NCI-H1417 treated with DMSO at 0.1 percent for 48 hours (cell line): ENCODE measurements around the gene PSMB5.
"Not testable (repeated sequence)": the region's sequence is repeated elsewhere in the genome, so short reads cannot be mapped to it uniquely, and the experiment has no call there.

Experiments used
- DNase-seq: peaks from one replicate; lab custom pipeline; 2025; lab: John Stamatoyannopoulos, UW

The PSMB5 gene

DNA sequence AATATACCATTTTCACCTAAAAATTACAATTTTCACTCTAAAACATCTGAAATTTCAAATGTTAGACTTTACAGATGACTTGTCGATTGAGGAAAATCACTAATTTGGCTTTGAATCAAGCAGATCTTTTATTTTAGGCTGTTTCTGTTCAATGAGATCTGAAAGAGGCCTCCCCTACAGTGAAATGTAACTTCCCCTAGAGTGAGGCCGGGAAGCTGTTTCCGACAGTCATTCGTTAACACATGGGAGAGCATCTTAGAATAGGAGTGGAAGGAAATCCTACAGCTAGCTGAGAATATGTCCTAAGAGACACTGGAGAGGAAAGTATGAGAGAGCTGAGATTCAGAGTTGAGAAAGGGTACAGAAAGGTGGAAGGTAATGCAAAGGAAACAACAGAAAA is 19.1 kb downstream of the PSMB5 start:
- no peak for DNase-seq

DNA sequence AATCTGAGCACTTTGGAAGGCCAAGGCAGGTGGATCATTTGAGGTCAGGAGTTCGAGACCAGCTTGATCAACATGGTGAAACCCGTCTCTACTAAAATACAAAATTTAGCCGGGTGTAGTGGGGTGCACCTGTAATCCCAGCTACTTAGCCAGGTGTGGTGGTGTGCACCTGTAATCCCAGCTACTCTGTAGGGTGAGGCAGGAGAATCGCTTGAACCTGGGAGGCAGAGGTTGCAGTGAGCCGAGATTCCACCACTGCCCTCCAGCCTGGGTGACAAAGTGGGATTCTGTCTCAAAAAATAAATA is 21.0 kb downstream of the PSMB5 start:
- not testable (repeated sequence) for DNase-seq

DNA sequence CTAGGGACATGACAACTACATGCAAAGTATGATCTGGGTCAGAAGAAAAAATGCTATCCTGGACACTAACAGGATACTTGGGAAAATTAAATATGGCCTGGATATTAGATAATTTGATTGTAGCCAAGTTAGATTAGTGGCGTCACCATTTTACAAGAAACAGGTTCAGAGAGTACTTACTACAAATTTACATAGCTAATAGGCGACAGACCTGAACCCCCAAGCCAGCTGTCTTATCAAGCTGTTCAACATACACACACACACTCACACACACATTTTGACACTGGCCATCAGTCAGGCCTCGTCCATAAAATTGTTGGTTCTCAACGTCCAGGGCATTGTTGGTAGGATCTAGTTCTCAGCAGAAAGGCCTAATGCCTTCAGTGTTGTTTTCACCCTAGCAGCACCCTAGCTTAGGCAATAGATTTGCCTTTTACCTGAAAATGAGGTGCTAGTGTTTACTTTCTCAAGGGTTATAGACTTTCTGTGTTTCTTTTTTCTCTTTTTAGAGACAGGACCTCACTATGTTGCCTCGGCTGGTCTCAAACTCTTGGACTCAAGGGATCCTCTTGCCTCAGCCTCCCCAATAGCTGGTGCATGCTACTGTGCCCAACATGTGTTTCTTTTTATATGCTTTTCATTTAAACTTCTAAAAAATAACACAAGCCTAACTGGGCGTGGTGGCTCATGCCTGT is 21.5 kb downstream of the PSMB5 start:
- DNase-seq: no peak

DNA sequence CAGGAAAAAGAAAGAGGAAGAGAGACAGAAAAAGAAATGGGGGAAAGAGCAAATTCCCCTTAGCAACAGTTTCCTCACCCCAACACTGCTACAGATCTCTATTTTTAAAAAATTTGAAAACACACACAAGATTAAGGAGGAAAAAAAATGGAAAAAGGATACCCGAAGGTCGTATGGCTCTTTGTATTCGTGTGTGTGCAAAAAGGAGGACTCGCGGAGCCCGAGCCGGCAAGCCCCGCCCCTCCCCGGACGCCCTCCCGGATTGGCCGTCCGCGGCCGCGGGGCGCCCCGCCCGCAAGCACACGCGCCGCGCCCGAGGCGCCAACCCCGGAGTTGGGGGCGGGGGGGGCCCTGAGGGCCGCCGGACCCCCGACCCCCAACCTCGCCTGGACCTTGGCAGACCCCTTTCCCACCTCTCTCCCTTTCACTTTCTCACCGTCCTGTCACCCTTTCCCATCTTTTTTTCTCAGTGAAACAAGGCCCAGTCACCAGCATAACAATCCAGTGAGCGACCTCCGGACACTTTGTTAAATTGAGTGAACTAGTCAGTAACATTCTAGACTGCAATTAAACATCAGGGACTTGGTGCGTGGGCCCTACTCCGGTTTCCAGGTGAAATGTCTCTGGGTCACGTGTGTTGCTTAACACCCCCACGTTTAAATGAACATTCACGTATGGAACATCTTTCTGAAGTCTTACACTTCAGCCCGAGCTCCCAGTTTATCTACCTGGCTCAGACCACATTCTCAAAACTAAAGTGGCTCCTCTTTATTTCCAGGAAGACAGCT is 24.6 kb downstream of the PSMB5 start, which contains the start of gene C14orf93:
Gene C14orf93 (minus strand): TSS at position 205 of the 788 bp plus-strand sequence. CDS start 11,120 bp downstream, outside the sequence.
- DNase-seq: peak; percentile 45

DNA sequence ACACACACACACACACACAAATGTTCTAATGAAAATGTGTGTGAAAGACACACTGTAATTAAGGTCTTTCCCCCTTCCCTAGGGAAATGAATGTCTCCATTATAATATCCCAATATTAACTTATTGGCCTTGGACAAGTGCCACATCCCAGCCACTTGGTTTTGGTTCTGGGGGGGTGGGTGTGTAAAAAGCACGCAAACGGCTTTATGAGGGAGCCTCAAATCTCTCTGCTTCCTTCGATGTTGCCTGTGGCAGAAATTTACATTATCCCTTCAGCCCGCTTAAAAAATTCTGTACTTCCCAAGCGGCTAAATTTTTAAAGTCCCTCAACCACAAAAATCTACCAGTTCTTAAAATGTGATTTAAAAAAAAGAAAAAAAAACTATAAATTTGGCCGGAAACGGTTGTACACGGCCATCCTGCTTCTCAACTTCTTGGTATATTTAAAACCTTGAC is 25.2 kb downstream of the PSMB5 start:
- DNase-seq: no peak

DNA sequence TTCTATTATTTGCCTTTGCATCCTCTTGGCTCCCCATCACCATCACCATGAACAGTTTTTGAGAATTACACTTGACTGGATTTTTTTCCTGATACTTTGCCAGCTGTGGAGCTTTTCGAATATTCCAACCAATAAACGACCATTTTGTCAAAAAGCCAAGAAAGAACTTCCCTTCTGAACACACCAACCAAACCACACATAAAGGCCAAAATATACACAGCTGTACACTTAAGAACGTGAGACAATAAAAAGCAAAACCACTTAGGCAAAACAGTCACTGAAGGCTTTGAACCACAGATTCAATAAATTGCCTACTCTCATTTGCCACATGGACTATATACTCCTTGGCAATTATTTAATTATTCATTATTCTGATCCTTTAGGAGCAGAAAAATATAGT is 25.9 kb downstream of the PSMB5 start:
- DNase-seq: no peak

DNA sequence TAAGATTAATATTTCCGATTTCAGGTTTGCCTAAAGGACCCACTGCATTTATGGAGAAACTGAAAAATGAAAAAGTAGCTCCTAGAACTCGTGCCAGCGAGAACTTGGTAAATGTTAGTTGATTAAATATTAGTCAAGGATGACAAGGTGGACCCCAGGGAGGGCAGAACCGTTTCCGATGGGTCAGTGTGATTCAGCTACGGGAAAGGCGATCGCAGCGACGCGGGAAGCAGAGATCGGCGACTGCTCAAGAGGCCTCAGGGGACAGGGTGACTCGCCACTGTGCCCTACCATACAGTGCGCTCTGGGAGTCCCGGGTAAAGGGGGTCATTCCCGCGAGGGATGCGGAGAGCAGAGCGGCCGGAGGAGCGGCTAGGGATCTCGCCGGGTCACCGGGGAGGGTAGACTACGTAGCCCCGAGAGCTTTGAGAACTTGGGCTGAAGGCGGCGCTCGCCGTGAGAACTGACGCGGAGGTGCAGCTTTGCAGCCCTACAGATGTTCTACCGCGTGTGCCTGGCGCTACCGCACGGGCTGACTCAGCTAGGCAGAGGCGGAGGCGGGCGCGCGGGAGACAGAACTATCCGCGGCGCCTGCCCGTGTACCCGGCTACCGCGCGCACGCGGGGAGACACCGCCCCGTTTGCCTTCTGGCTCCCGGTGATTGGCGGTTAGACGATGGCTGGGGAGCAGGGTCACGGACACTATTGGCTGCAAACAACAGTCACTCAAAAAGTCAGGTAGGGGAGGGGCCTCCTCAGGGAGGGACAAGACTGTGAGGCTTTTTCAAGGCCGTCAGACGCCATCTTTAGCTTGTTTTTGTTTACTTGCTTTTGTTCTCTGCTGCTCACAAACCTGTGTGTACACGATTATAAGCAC is 27.9 kb downstream of the PSMB5 start:
- peak; percentile 99 for DNase-seq

DNA sequence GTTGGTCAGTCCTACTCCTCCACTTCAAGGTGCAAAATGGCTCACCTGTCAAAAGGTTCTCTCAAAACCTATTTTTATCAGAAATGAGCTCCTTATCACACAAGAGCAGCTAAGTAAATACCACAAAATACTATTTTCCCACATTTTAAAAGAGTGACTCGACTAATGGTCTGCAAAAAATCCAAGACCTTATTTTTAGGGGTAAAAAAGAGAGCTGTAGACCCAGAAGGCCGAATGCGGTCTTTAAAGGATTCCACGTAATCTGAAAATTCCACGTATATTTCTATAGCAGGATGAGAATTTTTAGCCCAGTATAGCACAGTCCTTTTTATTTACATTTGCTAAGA is 28.5 kb downstream of the PSMB5 start:
- no peak for DNase-seq

DNA sequence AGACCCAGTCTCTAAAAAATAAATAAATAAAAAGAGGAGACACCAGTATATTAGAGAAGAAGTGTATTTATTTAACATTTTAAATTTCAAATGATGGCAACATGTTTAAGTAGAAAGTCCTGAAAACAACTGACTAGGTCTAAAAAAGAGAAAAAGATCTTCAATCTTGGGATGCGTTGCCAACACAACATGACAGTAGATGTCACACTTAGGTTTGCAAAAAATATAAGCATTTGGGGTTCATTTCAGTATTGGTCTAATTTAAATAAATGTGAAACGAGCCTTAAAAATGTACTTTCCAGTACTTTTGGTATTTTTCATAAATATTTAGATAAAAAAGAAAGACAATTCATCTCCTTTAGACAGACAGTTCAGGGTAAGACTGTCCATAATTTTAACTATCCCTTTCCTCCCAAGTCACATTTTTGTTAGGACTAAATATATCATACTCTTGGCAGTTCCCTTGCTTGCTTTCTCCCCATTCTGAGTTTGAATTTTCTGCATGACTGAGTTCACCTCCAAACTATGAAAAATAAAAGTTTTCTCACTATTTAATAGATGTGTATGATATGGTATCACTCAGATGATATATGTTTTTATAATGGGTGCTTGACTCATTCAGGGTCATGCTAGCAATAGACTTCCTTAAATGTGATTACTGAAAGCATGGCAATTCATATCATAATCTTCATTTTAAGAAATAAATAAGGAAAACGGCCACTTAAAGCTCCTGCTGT is 29.1 kb downstream of the PSMB5 start:
- DNase-seq: no peak

DNA sequence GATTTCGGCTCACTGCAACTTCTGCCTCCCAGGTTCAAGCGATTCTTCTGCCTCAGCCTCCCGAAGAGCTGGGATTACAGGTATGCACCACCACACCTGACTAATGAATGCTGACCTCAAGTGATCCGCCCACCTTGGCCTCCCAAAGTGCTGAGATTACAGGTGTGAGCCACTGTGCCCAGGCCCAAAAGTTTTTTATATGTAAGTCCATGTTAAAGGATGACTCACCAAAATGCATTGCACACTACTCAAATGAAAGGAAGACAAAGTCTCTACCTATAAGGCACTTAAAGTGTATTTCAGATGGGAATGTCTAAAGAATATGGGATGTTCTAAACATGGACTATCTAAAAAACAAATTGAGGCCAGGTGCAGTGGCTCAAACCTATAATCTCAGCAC is 30.4 kb downstream of the PSMB5 start:
- DNase-seq: not testable (repeated sequence)

DNA sequence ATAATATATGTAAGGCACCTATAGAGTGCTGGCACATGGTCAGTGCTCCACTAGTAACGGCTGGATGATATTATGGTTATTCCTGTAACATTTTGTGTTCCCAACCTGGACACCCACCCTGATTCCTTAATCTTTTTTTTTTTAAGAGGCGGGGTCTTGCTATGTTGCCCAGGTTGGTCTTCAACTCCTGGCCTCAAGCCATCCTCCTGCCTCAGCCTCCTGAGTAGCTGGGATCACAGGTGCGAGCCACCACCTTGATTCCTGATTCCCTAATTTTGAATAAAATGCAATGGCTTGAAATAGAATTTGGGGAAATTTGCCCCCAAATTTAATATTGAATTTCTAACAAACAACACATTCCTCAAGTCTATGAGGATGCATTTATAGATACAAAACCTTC is 32.1 kb downstream of the PSMB5 start:
- no peak for DNase-seq

DNA sequence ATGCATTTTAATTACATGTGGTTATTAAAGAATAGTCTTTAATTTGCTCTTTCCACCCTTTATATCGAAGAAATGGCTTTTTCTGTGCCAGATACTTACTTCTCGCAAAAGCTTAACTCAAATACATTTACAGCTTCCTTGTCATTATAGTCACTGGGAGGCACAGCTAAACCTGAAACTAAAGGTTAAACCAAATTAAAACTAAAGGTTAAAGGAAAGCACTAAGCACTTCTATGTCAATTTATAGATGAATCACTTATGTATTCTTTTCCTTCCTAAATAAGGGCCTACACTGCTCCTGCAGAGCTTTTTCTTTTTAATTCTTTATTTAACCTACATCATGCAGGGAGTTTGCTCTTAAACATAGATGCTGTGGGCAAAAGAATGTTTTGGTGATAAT is 33.8 kb downstream of the PSMB5 start:
- no peak for DNase-seq

DNA sequence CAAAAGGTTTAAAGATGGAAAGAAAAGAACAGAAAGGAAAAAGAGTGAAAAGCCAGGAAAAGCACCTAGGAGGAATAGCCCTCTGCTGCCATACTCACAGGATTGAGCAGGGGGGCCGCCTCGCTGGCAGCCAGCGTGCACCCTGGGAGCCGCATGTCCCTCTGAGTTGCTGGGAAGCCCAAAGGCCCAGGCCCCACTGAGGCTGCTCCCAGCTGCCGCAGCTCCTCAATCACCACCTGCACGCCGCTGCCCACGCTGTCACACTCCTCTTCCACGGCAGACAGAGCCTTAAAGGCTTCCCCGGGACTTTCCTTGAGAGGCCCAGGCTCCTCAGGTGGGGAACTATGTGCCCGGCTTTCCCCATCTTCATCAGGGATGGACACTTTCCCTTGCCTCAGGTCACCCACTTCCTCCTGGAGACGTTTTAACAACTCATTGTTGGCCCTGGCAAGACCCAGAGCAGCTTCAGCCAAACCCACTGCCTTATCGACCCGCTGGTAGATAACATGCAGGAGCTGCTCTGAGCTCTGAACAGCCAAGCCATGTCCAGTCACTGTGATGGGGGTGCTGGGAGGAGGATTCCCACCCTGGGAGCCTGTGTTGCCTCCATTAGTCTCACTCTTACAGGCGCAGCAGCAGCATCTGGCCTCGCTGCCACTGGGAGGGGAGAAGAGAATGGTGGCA is 36.2 kb downstream of the PSMB5 start:
- no peak for DNase-seq

DNA sequence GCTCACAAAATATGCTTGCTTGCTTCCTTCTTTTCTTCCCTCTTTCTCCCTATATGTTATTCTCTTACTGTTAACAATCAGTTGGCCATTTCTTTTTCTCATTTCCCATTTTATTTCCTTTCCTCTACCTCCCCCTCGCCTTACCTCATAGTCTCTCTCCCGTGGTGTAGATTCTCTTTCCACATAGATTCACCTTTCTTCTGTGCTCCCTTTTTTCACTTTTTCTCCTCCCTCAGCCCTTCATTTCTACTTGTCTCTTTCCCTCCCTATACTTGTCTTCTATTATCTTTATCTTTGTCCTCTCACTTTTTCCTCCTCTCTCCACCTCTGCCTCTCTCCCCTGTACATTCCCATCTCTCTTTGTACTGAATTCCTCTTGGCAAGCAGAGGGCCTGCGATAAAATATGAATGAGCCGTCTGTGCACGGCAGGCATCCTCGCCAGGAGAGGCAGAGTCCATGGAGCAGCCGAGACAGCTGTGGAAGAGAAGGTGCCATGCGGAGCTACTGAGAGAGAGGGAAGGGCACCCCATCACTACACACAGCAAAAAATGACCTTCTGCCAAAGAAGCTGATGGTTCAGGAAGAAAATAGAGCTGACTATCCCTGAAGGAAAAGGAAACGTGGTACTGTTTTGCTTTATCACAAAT is 36.9 kb downstream of the PSMB5 start:
- no peak for DNase-seq

DNA sequence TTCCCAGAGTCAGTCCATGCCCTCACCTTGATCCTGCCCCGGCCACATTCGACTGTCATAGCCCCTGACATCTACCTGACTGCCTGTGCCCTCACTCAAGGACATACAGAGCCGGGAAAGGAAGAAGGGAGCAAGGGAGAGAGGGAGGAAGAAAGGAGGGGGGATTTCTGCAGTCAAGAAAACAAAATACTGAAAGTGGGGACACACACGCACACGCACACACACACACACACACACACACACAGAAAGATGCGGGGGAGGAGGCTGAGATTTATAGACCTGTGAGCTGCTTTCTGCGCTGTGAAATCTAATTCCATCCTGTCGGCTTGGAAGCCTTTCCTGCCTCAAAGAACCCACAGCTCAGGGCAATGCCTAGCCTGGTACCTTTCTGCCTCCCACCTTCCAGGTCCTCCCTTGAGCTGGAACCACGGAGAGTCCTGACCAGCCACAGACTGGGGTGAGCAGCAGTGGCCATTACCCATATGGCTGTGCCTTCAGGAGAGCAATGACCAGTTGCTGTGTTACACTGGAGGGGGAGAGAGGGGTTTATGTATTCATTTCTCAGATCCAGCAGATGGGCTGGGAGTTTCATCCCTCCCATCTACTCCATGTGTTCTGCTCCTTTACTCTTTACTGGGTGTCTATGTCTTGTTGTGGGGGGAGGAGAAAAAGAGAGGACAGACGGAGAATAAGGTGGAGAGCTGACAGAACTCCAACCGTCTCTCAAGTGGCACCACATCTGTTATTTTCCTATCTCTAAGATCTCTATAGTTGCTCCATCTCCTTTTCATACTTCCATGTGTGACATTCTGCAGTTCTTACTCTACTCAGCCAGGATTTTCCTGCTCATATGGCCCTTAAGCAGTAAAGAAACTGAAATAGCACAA is 37.7 kb downstream of the PSMB5 start:
- no peak for DNase-seq

DNA sequence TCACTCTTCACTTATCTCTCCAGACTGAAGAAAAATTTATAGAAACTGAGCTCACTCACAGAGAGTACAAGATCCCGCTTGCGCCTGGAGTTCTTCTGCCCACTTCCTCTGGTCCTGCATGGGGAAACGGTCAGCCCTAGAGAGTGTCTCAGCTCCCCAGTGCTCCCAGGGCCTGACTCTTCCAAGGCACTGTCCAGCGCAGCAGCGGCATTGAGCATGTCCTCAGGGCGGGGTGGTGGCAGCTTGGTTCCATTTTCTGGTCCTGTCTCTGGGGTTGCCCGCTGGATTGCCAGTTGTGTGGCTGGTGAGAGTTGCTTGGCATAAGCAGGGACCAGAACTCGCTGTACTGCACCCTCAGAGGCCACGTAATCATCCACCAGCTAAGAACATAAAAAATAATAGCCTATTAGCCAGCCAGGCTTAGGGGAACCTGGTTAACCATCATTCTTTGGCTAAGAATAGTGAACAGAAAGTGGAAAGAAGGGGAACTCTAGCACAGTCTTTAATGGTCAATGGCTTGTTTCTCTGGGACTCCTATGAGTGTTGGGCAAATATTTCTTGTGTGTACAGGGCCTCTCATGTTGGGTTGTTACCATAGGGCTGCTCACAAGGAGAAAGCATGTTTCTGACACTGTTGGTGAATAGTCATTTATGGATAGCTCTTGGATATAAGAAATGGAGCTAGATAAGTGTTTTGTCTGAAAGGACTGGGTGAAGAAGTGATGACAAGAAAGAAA is 38.6 kb downstream of the PSMB5 start:
- no peak for DNase-seq

DNA sequence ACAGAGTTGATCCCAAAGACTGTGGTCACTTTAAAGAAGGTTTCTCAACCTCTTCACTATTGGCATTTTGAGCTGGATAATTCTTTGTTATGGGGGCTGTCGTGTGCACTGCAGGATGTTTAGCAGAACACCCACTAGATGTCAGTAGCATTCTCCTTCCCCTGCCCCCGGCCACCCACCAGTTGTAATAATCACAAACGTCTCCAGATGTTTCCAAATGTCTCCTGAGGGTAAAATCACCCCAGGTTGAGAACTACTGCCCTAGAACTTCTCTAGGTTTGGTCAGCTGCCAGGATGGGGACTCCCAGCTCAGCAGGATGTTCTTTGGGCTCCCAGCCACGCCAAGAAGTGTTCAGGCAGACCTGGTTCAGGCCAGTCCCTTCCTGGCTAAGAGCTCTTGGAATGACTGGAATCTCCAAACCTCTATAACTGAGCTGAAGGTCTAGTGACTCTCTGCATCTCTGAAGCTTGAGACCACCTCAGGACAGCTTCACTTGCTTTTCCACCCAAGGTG is 39.9 kb downstream of the PSMB5 start:
- no peak for DNase-seq

DNA sequence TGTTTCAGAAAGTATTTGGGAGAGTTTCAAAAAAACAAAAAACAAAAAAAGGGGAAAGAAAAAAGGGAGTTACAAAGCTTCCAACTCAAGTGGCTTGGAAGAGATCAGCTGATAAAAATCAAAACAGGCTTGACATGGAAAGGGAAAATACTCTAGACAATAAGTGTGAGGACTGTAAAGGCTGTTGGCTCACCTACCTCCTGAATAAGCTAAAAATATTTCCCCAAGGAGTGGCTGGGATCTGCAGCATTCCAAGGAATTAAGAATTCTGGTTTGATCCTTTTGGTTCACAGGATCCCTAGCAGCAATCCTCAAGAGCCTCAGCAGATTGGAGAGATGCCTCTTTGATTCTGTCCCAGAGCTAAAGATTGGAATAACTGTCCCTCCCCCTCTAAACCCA is 41.2 kb downstream of the PSMB5 start:
- no peak for DNase-seq

DNA sequence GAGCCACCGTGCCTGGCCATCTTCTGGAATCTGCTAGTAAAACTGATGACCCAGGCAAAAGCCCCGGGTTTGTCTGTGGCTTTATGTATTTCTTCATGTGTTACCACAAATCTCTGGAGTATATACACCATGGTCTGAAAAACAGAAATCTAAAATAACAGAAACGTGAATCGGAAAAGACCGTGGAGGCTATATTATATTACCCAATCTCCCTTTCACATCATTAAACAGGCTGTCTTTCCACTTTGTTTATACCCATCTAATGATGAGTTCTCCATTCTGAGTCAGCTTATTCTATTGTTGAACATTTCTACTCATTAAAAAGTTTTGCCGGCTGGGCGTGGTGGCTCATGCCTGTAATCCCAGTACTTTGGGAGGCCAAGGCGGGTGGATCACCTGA is 42.8 kb downstream of the PSMB5 start:
- no peak for DNase-seq
